ENCODE measurements around the gene CCDC183. TPM values are rescaled to one million over a fixed set of nuclear protein-coding genes. Genes with fewer than 3 reads are reported as not detected.

The CCDC183 gene
- total RNA-seq, 2 experiments from 2014 or later, result 0.43 TPM; not detected in 1

GRCh38 chr9:136856541-136857141 lies 60.5 kb downstream of the CCDC183 start:
- no peak for DNase-seq
- H3K4me3 Mint-ChIP-seq, result no peak overlapping the region
- no peaks in the 10 kb centered on the region for H3K27me3 Mint-ChIP-seq
- H3K4me1 Mint-ChIP-seq, result no peaks in the 10 kb centered on the region
- no peak overlapping the region for H3K27ac Mint-ChIP-seq
- no peaks in the 10 kb centered on the region for H3K9me3 Mint-ChIP-seq
- no peaks in the 10 kb centered on the region for H3K36me3 Mint-ChIP-seq

GRCh38 chr9:136857166-136857565 lies 61.0 kb downstream of the CCDC183 start:
- Mint-ChIP-seq H3K36me3 (no peaks in the 10 kb centered on the region), H3K27ac (no peak overlapping the region), H3K9me3 (no peaks in the 10 kb centered on the region), H3K4me1 (no peaks in the 10 kb centered on the region), H3K27me3 (no peaks in the 10 kb centered on the region), H3K4me3 (no peak overlapping the region)
- DNase-seq, result no peak

Other genes starting within 250 kb of the CCDC183 start
- gene EGFL7, start 133.4 kb upstream of the CCDC183 start, total RNA-seq, result 1 to 10 TPM in 1 of 2 experiments, under 1 TPM in 1; 0.94 to 1.2 TPM
- 10 to 100 TPM; 14.6 to 16.1 TPM for gene AGPAT2, start 108.9 kb upstream of the CCDC183 start, total RNA-seq
- gene DIPK1B, start 83.8 kb upstream of the CCDC183 start, total RNA-seq, result under 1 TPM in 1 of 2 experiments, not detected in 1; 0.10 TPM
- 1 to 10 TPM; 5.4 to 6.1 TPM for gene LCN10, start 53.4 kb upstream of the CCDC183 start, total RNA-seq
- gene LCN6, start 47.8 kb upstream of the CCDC183 start, total RNA-seq, result not detected
- gene LCN8, start 38.1 kb upstream of the CCDC183 start, total RNA-seq, result not detected
- not detected for gene LCN15, start 31.8 kb upstream of the CCDC183 start, total RNA-seq
- 10 to 100 TPM; 49.3 to 49.6 TPM for gene TMEM141, start 5.0 kb upstream of the CCDC183 start, total RNA-seq
- gene RABL6, start 11.6 kb downstream of the CCDC183 start, total RNA-seq, result 10 to 100 TPM; 87.0 to 88.3 TPM
- gene AJM1, start 46.1 kb downstream of the CCDC183 start, total RNA-seq, result 1 to 10 TPM; 2.8 to 3.1 TPM
- 10 to 100 TPM; 93.0 to 97.8 TPM for gene PHPT1, start 53.1 kb downstream of the CCDC183 start, total RNA-seq
- gene MAMDC4, start 56.0 kb downstream of the CCDC183 start, total RNA-seq, result 10 to 100 TPM; 10.9 to 12.6 TPM
- 100 to 1,000 TPM; 276 to 284 TPM for gene EDF1, start 70.0 kb downstream of the CCDC183 start, total RNA-seq
- 10 to 100 TPM; 38.8 to 45.8 TPM for gene TRAF2, start 90.2 kb downstream of the CCDC183 start, total RNA-seq
- 10 to 100 TPM; 55.6 to 59.3 TPM for gene FBXW5, start 148.4 kb downstream of the CCDC183 start, total RNA-seq
- under 1 TPM in 1 of 2 experiments, not detected in 1; 0.90 TPM for gene C8G, start 148.9 kb downstream of the CCDC183 start, total RNA-seq
- gene LCN12, start 155.9 kb downstream of the CCDC183 start, total RNA-seq, result 1 to 10 TPM in 1 of 2 experiments, under 1 TPM in 1; 0.84 to 1.2 TPM
- gene PTGDS, start 181.2 kb downstream of the CCDC183 start, total RNA-seq, result not detected
- gene LCNL1, start 186.7 kb downstream of the CCDC183 start, total RNA-seq, result not detected
- gene PAXX, start 196.1 kb downstream of the CCDC183 start, total RNA-seq, result 10 to 100 TPM; 57.2 to 60.1 TPM
- gene CLIC3, start 200.2 kb downstream of the CCDC183 start, total RNA-seq, result not detected
- 1 to 10 TPM; 4.2 to 4.9 TPM for gene ABCA2, start 231.9 kb downstream of the CCDC183 start, total RNA-seq
- not detected for gene FUT7, start 235.8 kb downstream of the CCDC183 start, total RNA-seq
- gene NPDC1, start 249.8 kb downstream of the CCDC183 start, total RNA-seq, result 10 to 100 TPM; 13.2 to 13.5 TPM

All from activated naive CD8-positive, alpha-beta T cell treated with anti-CD3 and anti-CD28 coated beads for 36 hours (primary cell).